HG03571 (cell line): ENCODE results near the gene PDSS2.
A peak's percentile ranks its signal among the peaks of the same experiment; 100 is the strongest.
"Not testable (repeated sequence)": the region's sequence is repeated elsewhere in the genome, so short reads cannot be mapped to it uniquely, and the experiment has no call there.

Experiments used
- ATAC-seq: cut with Tn5 transposase; IDR thresholded peaks from one replicate; pipeline ENCODE4 v1.9.1; 2021; ENCODE audit not compliant: unreplicated experiment

Gene PDSS2

DNA sequence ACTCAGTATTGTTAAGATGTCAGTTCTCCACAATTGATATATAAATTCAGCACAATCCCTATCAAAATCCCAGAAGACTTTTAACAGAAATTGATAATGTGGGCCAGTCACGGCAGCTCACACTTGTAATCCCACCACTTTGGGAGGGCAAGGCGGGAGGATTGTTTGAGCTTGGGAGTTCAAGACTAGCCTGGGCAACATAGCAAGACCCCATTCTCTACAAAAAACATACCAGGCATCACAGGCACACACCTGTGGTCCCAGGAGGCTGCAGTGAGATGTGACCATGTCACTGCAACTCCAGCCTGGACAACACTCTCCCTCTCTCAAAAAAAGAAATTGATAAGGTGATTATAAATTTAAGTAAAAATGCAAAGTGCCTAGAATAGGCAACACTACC is 90.9 kb downstream of the PDSS2 start:
- no peak for ATAC-seq

DNA sequence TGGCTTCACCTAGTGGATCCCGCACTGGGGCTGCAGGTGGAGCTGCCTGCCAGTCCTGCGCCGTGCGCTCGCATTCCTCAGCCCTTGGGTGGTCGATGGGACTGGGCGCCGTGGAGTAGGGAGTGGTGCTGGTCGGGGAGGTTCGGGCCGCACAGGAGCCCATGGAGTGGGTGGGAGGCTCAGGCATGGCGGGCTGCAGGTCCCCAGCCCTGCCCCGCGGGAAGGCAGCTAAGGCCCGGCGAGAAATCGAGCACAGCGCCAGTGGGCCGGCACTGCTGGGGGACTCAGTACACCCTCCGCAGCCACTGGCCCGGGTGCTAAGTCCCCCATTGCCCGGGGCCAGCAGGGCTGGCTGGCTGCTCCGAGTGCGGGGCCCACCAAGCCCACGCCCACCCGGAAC is 95.2 kb downstream of the PDSS2 start:
- ATAC-seq = not testable (repeated sequence)

DNA sequence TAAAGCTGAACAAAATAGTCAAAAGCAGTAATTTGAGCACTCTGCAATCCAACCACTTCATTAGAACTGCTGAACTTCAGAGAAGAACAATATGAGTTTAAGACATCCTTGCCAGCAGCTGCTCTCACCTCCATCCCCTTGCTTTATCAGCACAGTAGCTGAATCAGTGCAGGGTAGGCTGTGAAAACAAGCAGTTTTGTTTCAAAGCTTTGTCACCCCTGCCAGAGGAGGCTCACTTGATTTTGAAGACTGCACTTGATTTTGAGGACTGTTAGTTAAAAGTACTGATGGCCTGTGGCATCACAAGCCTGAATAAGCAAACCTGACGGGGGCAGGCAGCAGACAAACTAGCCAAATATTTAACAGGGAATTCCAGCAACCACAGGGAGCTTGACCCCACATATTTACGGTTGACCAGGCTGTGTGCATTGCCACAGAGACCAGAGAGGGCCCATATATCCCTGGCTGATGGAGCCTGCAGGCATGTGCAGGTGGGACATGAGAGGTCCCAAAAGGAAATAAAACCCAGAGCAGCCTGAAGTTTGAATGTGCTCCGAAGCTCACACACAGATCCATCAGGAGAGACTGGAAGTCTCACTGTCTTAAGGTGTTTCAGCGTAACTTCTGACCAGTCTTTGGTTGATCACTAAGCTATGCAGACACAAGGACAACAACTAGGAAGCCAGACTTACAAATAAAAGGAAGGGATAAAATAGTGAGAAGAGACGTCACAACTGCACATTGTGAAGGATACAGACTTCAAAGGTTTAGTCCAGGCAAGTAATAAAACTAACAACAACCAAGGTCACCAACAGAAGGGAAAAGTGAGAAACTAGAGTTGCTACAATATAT is 97.4 kb downstream of the PDSS2 start:
- ATAC-seq = no peak

DNA sequence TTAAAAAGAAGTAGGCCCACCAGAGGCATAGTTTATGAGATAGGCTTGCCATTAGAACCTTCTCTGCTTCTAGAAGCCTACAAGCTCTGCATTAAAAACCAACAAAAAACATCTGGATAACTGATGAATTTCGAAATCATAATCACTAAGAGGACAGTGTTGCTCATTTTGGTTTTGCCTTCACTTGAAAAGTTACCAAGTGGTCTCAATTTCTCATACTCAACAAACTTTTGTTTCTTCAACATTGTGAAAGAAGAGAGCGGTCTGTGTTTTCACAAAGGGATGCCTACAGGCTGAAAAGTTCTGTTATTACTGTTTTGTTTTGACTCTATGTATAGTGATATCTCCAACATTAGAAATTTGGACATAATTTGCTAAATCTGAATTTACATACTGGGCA is 98.9 kb downstream of the PDSS2 start:
- ATAC-seq = no peak

DNA sequence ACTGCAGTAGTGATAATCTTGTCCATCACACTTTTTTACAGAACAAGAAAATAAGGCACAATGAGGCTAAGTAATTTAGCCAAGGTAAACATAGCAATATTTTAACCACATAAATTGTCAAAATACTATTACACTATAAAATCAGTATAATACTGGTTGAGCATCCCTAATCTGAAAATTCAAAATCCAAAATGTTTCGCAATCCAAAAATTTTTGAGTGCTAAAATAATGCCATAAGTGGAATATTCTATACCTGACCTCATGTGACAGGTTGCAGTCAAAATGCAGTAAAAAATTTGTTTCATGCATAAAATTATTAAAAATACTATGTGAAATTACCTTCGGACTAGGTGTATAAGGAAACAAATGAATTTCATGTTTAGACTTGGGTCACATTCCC is 101.5 kb downstream of the PDSS2 start:
- no peak for ATAC-seq

DNA sequence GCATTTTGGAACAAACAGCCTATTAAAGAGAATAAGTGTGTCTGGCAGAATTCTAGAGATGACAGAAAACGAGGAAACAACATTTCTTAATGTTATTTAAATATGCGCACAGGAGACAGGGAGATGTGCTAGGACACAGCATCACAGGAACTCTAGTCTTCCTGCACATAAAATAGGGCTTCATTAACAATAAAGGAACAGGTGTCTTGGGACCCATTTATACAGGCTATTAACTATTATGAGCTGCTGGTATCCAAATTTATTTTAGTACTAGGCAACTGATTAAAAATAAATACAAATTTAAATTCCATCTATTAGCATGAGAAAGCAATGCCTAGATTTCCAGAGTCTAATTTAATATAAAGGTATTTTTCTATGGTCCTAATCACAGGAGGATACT is 102.3 kb downstream of the PDSS2 start:
- ATAC-seq = no peak

DNA sequence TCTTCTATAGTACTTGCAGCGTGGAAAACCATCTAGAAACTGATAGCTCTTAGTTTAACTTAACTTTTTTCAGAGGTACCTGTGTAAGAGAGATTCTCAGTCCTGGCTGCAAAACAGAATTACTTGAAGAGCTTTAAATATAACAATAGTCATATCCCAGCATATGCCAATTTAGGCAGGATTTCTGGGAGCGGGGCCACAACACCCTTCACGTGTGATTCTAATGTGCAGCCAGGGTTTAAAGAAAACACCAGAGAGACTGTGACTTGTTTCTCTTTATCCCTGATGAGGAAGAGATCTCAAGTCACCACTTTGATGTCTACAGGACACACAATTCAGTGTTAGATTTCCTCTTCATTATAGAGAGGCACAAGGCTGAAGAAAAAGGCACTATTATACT is 103.7 kb downstream of the PDSS2 start:
- ATAC-seq = no peak

DNA sequence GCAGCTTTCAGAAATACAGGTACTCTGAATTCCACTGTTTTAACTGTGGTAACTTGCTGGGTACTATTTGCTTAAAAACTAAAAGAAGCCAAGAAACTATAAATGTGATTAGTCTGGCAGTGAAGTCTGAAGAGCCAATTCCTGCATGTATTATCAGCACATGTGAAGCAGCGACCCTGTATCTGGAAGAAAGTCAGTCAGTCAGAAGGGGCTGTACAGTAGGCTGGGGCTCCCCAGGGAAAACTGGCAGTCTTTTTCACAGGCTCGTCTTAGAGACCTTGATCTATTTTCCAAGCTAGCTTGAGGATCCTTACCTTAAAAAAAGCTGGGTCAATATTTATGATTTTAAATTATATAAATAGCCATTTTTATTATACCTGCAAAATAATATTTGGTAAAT is 104.9 kb downstream of the PDSS2 start:
- ATAC-seq = no peak

DNA sequence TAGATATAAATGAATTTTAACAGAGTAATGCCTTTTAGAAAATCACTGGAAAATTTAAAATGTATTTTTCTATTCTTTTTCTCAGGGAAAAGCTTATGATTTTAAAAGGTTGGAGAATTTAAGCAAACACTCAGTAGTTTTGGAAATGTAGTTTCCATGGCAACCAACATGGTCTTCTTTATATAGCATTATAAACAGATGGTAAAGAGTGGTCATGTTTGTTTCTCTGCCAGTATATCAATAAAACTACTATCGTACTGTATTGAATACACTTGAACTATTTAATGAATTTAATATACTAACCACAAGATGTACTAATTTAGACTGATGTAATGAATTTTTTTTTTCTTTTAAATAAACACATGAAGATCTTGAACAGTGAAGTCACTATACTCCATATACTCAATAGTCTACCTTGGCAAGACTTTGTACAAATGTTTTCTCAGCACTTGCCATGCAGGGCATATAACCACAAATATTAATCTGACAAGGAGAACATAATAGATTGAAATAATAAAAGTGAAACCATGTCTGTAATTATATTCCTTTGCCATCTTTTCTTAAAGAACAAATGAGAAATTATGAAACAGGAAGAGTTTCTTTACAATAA is 105.5 kb downstream of the PDSS2 start:
- ATAC-seq = no peak

DNA sequence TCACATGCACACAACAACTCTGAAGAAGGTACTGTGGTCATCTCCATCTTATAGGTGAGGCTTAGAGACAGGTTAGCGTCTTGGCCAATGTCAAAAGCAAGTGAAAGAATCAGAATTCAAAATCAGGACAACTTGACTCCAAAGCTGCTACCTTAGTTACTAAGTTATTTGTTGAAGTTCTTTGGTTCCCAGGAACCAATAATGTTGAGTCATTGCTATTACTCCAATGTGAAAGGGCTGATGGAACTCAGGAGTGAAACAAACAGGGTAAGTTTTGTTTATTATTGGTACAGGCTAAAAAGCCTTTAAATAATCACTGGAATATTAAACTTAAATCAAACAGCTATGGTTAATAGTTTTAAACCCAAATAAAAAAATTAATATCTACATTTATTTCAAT is 111.1 kb downstream of the PDSS2 start:
- no peak for ATAC-seq

DNA sequence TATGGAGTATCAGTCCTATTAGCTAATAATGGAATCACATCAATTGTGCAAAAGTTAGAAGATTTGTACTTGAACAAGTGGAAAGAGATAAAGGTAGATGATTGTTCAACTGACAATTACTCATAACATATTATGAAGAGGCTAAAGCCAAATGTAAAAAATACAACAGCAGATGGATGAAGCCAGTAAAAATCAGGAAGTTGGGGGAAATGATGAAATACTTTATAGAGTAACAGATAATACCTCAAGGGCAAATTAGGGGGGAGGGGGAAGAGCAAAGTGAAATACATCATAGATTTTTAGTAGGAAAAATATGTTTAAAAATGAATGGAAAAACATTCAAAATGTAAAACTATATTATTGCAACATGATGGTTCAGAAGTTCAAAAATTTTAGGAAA is 114.0 kb downstream of the PDSS2 start:
- ATAC-seq = no peak

DNA sequence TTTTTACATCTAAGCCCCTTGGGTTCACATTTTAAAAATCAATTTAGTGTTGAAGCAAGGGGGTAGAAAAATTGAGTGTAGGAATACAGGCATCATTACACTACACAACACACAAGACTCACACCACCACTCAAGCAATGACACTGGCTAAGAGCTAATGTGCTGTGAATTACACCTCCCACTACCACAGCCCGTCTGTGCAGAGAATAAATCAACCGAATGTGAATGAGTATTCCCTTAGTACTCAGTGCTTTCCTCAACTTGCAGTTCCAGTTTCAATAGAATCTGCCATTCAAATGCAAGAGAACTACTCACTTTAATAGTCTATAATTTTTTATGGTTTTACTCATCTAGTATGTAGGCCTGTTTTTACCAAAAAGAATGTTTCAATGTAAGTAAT is 114.4 kb downstream of the PDSS2 start:
- ATAC-seq = no peak

DNA sequence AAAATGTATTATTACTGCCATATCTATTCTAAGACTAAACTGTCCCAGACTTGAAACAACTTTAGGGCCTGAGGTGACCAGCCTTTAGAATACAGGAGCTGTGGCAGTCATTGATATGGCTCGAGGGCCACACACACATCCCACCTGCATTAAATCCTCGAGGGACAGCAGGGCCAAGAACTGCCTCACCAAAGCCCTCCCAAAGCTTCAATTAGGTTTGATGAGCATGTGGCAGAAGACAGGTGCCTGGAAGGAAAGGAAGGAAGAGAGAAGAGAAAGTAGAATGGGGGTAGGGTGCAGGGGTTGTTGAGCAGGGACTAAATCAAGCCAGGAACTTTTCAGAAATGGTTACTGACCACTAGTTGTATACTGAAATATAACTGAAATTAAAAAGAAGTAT is 115.0 kb downstream of the PDSS2 start:
- no peak for ATAC-seq

DNA sequence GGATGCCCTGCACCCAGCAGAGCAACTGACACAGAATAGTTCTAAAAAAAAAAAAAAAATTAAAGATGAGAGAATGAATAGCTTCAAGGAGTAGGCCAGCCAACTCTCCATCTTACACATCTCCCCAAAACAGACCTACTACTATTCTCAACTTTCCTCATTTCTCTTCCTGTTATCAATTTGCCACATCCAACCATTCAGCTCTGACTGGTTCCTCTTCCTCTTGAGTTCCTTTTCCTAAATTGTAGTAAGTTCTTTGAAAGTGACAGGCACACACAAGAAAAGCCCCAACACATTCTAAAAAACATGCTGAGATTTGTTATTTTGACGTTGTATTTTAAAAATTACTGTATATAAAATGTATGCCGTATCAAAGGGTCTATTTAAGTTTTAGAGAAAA is 117.2 kb downstream of the PDSS2 start:
- no peak for ATAC-seq

DNA sequence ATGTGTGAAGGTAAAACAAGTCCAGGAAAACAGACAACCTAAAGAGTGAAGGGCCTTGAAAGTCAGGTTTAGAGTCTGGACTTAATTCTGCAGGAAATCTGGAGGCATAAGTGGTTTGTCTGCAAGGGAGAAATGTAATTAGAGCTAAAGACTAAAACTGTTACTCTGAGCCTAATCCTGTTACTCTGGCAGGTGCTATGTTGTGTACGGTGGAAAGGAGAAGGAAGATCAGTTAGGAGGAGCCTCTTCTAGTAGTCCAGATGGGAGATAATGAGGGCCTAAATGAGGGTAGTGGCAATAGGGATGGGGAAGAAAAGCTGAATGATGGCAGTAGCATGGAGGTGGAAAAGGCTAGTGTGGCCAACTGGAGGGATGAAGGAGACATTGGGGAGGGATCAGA is 118.5 kb downstream of the PDSS2 start:
- no peak for ATAC-seq

DNA sequence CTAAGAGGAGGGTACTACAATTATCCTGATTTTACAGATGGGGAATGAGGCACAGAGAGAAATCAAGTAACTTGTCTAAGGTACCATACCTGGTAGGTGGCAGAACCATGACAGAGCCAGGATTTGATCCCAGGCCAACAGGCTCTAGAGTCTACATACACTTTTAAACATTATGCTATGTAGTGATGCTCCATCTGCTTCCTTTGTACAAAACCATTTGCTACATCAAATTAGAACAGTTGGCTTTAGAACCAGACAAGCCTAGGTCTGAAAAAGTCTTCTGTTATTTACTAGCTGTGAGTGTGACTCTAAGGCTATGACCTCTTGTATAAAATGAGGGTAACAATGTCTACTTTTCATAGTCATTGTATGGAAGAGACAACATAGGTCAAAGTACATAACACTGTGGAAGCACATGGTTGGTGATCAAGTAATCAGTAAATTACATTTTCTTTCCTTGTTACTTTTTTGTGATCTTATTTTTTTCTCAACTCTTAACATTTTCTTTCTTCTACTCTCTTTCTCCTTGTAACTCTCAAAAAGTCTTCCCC is 122.1 kb downstream of the PDSS2 start:
- ATAC-seq = no peak

DNA sequence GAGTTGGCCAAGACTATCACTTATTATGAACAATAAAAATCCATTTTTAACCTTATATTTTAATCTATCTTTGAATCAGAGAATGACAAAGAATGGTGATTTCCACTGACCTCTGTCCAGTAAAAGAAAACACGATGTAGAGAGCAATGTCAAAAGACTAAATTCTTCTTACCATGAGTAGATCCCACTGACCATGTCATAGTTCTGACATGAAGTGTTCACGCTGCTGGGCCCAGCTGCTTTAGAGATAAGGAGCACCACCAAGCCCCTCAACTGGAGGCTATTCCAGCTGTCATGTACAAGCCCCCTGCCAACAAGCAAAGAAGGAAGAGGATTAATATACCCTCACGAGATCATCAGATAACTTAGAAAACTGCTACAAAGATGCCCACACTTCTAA is 125.3 kb downstream of the PDSS2 start:
- no peak for ATAC-seq

DNA sequence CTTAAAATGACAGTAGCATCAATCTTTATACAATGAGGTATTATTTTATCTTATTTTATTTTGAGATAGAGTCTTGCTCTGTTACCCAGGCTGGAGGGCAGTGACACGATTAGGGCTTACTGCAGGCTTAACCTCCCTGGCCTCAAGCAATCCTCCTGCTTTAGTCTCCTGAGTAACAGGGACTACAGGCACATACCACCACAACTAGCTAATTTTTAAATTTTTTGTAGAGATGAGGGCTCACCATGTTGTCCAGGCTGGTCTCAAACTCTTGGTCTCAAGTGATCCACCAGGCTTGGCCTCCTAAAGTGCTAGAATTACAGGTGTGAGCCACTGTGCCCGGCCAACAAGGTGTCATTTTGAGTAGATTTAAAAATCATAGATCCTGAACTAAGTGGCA is 125.9 kb downstream of the PDSS2 start:
- ATAC-seq = no peak

DNA sequence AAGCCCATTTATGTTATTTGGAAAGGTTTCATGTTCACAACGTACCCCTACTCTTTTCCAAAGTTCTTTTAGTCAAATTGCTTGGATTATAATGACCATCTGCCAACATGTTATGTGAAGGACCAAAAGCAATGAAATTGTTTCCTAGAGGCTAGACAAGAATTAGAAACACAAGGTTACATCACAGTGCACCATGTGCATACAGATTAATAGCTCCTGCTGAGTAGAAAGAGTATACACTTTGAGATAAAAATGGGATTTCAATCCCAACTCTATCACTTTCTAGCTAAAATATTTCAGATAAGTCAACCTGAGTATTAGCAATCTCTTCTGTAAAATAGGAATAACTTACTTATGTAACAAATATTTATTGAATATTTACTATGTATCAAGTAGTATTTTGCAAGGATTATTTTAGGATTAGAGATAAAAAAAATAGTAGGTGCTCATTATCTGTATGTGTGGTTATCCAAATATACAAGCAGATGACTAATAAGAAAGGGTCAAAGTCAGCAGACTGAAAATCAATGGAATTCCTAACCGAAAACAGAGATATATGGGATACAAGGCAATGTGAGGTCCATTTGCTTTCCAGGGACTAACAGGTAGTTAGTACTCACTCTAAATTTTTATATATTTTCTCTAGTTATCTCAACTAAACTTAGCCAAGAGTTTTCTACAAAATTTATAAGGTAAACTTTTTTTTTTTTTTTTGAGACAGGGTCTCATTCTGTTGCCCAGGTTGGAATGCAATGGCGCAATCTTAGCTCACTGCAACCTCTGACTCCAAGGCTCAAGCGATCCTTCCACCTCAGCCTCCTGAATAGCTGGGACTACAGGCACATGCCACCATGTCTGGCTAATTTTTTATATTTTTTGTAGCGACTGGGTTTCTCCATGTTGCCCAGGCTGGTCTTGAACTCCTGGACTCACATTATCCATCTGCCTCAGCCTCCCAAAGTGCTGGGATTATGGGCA is 127.7 kb downstream of the PDSS2 start:
- ATAC-seq = no peak

DNA sequence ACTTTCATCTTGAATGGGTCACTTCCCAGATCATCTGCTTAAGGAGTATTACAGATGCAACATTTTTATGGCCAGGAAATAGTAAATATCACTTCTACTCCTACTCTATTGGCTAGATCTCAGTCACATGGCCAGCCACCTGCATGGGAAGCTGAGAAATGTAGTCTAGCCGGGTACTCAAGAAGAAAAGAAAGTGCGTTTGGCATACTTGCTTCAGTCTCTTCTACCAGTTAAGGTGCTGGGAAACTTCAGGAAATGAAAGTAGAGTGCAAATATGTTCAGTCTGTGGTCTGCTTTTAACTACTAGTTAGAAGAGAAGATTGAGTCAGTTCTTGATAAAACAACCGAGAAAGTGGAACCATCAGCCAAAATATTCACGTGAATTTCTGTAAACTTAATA is 129.2 kb downstream of the PDSS2 start:
- peak; percentile 94 for ATAC-seq
